Mesendoderm (in vitro differentiated cells): ENCODE data around the gene MSANTD3.

ENCODE experiments used
- DNase-seq: peaks from one replicate; pipeline ENCODE4 v3.0.0; 2013
- H2AK5ac ChIP-seq: 2 replicates; pipeline ENCODE4 v1.6.1; 2013; ENCODE audit warnings: low read length, inconsistent platforms
- H2BK120ac ChIP-seq: 2 replicates; pipeline ENCODE4 v1.6.1; 2013; ENCODE audit warnings: low read depth, mild to moderate bottlenecking, low read length, moderate library complexity, mixed read lengths
- H2BK15ac ChIP-seq: replicated peaks from 2 replicates; pipeline ENCODE4 v1.6.1; 2013; ENCODE audit warnings: low read depth, mild to moderate bottlenecking, moderate library complexity
- H2BK5ac ChIP-seq: 2 replicates; pipeline ENCODE4 v1.6.1; 2013; ENCODE audit warnings: low read length, inconsistent platforms
- H3K18ac ChIP-seq: 2 replicates; pipeline ENCODE4 v1.6.1; 2013; ENCODE audit warnings: mild to moderate bottlenecking, low read length, mixed read lengths
- H3K23ac ChIP-seq: one replicate; pipeline ENCODE4 v1.6.1; 2013; ENCODE audit warnings: low read length
- H3K27ac ChIP-seq: 2 replicates; pipeline ENCODE4 v1.5.1; 2013; ENCODE audit warnings: low read depth, mild to moderate bottlenecking, inconsistent platforms, low read length, moderate library complexity
- H3K27me3 ChIP-seq: 2 replicates; pipeline ENCODE4 v1.6.1; 2013; ENCODE audit warnings: low read length, control low read depth, mild to moderate bottlenecking, inconsistent platforms; ENCODE audit not compliant: insufficient read depth, poor library complexity
- H3K36me3 ChIP-seq: 2 replicates; pipeline ENCODE4 v1.6.1; 2013; ENCODE audit warnings: low read length, inconsistent platforms; ENCODE audit not compliant: control insufficient read depth, insufficient read depth
- H3K4ac ChIP-seq: one replicate; pipeline ENCODE4 v1.6.1; 2013; ENCODE audit warnings: low read depth, mild to moderate bottlenecking, low read length, moderate library complexity
- H3K4me1 ChIP-seq: 2 replicates; pipeline ENCODE4 v1.6.1; 2013; ENCODE audit warnings: low read depth, low read length, inconsistent platforms; ENCODE audit not compliant: control insufficient read depth
- H3K4me2 ChIP-seq: 2 replicates; pipeline ENCODE4 v1.6.1; 2013; ENCODE audit warnings: low read length
- H3K4me3 ChIP-seq: 2 replicates; pipeline ENCODE4 v1.5.1; 2013; ENCODE audit warnings: mild to moderate bottlenecking, low read length
- H3K56ac ChIP-seq: one replicate; pipeline ENCODE4 v1.6.1; 2013; ENCODE audit warnings: low read length
- H3K79me1 ChIP-seq: 2 replicates; pipeline ENCODE4 v1.6.1; 2013; ENCODE audit warnings: low read length, inconsistent platforms
- H3K79me2 ChIP-seq: 2 replicates; pipeline ENCODE4 v1.6.1; 2013; ENCODE audit warnings: mild to moderate bottlenecking, low read length; ENCODE audit not compliant: control insufficient read depth, insufficient read depth
- H3K9ac ChIP-seq: 2 replicates; pipeline ENCODE4 v1.6.1; 2013; ENCODE audit warnings: low read length, inconsistent platforms
- H4K5ac ChIP-seq: one replicate; pipeline ENCODE4 v1.6.1; 2013; ENCODE audit warnings: low read length
- H4K8ac ChIP-seq: one replicate; pipeline ENCODE4 v1.6.1; 2013; ENCODE audit warnings: low read depth, mild to moderate bottlenecking, control low read depth, low read length, moderate library complexity
- WGBS: extraction: QIAGEN DNeasy Blood & Tissue Kit; methylation state at CpG from one replicate; pipeline ENCODE4 v1.1.7; 2013; ENCODE audit warnings: low lambda C conversion rate, missing lambda C conversion rate; ENCODE audit not compliant: insufficient coverage; ENCODE audit errors: extremely low coverage; 5-methylcytosine and 5-hydroxymethylcytosine counted together

Gene MSANTD3

DNA sequence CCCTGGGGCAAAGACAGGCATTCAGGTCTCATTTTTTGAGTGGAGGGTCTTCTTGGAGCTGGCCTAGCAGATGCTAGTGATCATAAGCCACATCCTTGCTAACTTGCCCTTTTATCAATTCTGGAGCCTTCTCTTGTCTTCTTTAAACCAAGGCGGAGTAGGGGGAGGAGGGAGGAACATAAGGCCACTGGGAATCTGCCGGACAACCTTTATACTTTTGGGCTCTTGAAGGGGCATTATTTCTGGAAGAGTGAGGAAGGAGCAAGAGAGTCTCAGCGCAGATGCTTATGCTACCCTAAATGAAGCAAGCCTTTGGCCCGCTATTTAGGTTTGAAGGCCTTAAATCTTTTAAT is 48.0 kb downstream of the MSANTD3 start:
- peak overlapping the region; percentile 94 for H3K9ac ChIP-seq
- no peak overlapping the region for H3K23ac ChIP-seq
- peak overlapping the region; percentile 91 for H3K56ac ChIP-seq
- no peak overlapping the region for H2BK5ac ChIP-seq
- H3K27ac ChIP-seq, result no peak overlapping the region
- H3K4ac ChIP-seq, result no peak overlapping the region
- H3K4me1 ChIP-seq, result peaks cover 2% of the 10 kb centered on the region
- no peak overlapping the region for H2BK15ac ChIP-seq
- no peak for DNase-seq
- WGBS, result no CpG with 5 or more reads among the region's 4 CpGs
- H2BK120ac ChIP-seq, result no peak overlapping the region
- H4K5ac ChIP-seq, result no peak overlapping the region
- peak overlapping the region; percentile 96 for H3K4me2 ChIP-seq
- H3K27me3 ChIP-seq, result no peaks in the 10 kb centered on the region
- H3K79me1 ChIP-seq, result peaks cover 8% of the 10 kb centered on the region
- no peak overlapping the region for H3K18ac ChIP-seq
- H3K79me2 ChIP-seq, result peaks cover 54% of the 10 kb centered on the region
- no peak overlapping the region for H4K8ac ChIP-seq
- no peaks in the 10 kb centered on the region for H3K36me3 ChIP-seq
- no peak overlapping the region for H2AK5ac ChIP-seq
- peak overlapping the region; percentile 62 for H3K4me3 ChIP-seq

GRCh38 chr9:100477241-100477640 is 50.3 kb downstream of the MSANTD3 start:
- Histone ChIP-seq H3K4me1 (peaks cover 2% of the 10 kb centered on the region), H3K36me3 (no peaks in the 10 kb centered on the region), H3K9ac (no peak overlapping the region), H3K56ac (no peak overlapping the region), H3K18ac (no peak overlapping the region), H2BK15ac (no peak overlapping the region), H2AK5ac (no peak overlapping the region), H3K79me2 (peaks cover 72% of the 10 kb centered on the region), H2BK5ac (no peak overlapping the region), H3K23ac (no peak overlapping the region), H3K4ac (no peak overlapping the region), H2BK120ac (no peak overlapping the region), H3K27ac (no peak overlapping the region), H4K8ac (no peak overlapping the region), H3K4me2 (no peak overlapping the region), H3K79me1 (peaks cover 11% of the 10 kb centered on the region), H3K4me3 (no peak overlapping the region), H3K27me3 (no peaks in the 10 kb centered on the region), H4K5ac (no peak overlapping the region)
- no peak for DNase-seq
- WGBS, result no CpG with 5 or more reads among the region's 4 CpGs

DNA sequence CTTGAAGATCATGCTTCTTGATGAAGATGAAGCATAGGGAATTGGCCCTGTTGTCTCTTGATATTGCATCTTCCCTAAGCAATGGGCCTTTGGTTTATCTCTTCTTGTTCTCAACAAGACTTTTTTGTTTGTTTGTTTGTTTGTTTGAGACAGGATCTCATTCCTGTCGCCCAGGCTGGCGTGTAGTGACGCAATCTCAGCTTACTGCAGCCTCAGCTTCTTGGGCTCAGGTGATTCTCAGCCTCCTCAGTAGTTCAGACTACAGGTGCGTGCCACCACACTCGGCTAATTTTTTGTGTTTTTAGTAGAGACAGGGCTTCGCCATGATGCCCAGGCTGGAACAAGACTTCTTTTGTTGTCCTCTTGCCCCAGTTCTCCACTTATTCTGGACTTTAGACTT is 51.2 kb downstream of the MSANTD3 start:
- DNase-seq, result no peak
- Histone ChIP-seq H3K4me2 (no peak overlapping the region), H3K4me1 (no peaks in the 10 kb centered on the region), H3K36me3 (no peaks in the 10 kb centered on the region), H3K79me2 (peaks cover 77% of the 10 kb centered on the region), H3K23ac (no peak overlapping the region), H3K56ac (no peak overlapping the region), H2BK120ac (no peak overlapping the region), H2BK15ac (no peak overlapping the region), H2BK5ac (no peak overlapping the region), H4K8ac (no peak overlapping the region), H4K5ac (no peak overlapping the region), H3K79me1 (peaks cover 14% of the 10 kb centered on the region), H3K27me3 (no peaks in the 10 kb centered on the region), H3K27ac (no peak overlapping the region), H2AK5ac (no peak overlapping the region), H3K4me3 (no peak overlapping the region), H3K4ac (no peak overlapping the region), H3K18ac (no peak overlapping the region), H3K9ac (no peak overlapping the region)
- WGBS, result no CpG with 5 or more reads among the region's 6 CpGs

GRCh38 chr9:100479820-100480219 is 52.9 kb downstream of the MSANTD3 start:
- no peaks in the 10 kb centered on the region for H3K36me3 ChIP-seq
- H3K23ac ChIP-seq, result no peak overlapping the region
- H2BK120ac ChIP-seq, result no peak overlapping the region
- DNase-seq, result no peak
- H2AK5ac ChIP-seq, result no peak overlapping the region
- no peak overlapping the region for H2BK5ac ChIP-seq
- no peak overlapping the region for H3K4me3 ChIP-seq
- WGBS, result no CpG with 5 or more reads among the region's 2 CpGs
- H3K4me2 ChIP-seq, result no peak overlapping the region
- H3K79me2 ChIP-seq, result peaks cover 69% of the 10 kb centered on the region
- no peak overlapping the region for H3K4ac ChIP-seq
- no peak overlapping the region for H3K27ac ChIP-seq
- H3K56ac ChIP-seq, result no peak overlapping the region
- H4K8ac ChIP-seq, result no peak overlapping the region
- no peaks in the 10 kb centered on the region for H3K4me1 ChIP-seq
- no peaks in the 10 kb centered on the region for H3K27me3 ChIP-seq
- no peak overlapping the region for H2BK15ac ChIP-seq
- H3K18ac ChIP-seq, result no peak overlapping the region
- H3K9ac ChIP-seq, result no peak overlapping the region
- no peak overlapping the region for H4K5ac ChIP-seq
- peaks cover 14% of the 10 kb centered on the region for H3K79me1 ChIP-seq

DNA sequence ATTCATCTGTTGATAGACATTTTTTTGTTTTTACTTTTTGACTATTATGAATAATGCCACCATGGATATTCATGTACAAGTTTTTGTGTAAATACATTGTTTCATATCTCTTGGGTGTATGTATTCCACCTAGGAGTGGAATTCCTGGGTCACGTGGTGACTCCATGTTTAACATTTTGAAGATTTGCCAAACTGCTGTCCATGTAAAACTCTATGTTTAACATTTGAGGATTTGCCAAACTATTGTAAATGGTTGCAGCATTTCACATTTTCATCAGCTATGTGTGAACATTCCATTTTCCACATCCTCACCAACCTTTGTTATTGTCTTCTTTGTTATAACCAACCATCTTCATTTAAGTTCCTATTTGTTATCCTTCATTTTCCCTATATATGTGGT is 58.3 kb downstream of the MSANTD3 start:
- Histone ChIP-seq H3K27me3 (no peaks in the 10 kb centered on the region), H4K8ac (no peak overlapping the region), H3K79me2 (peaks cover 50% of the 10 kb centered on the region), H2AK5ac (no peak overlapping the region), H3K9ac (no peak overlapping the region), H3K36me3 (no peaks in the 10 kb centered on the region), H3K4me2 (no peak overlapping the region), H3K4me1 (no peaks in the 10 kb centered on the region), H3K79me1 (peaks cover 10% of the 10 kb centered on the region), H3K23ac (no peak overlapping the region), H3K4me3 (no peak overlapping the region), H3K4ac (no peak overlapping the region), H2BK120ac (no peak overlapping the region), H4K5ac (no peak overlapping the region), H3K18ac (no peak overlapping the region), H3K27ac (no peak overlapping the region), H2BK15ac (no peak overlapping the region), H3K56ac (no peak overlapping the region), H2BK5ac (no peak overlapping the region)
- no peak for DNase-seq
- WGBS, result no CpG with 5 or more reads among the region's 1 CpG

- Histone ChIP-seq H3K9ac (no peak overlapping the region), H3K4me2 (no peak overlapping the region), H3K27ac (no peak overlapping the region), H3K4me1 (no peaks in the 10 kb centered on the region), H2BK5ac (no peak overlapping the region), H3K27me3 (no peaks in the 10 kb centered on the region), H4K5ac (no peak overlapping the region), H3K36me3 (no peaks in the 10 kb centered on the region), H3K79me1 (peaks cover 6% of the 10 kb centered on the region), H2AK5ac (no peak overlapping the region), H3K79me2 (peaks cover 44% of the 10 kb centered on the region), H3K4me3 (no peak overlapping the region), H2BK120ac (no peak overlapping the region), H3K18ac (no peak overlapping the region), H3K56ac (no peak overlapping the region), H2BK15ac (no peak overlapping the region), H3K23ac (no peak overlapping the region), H3K4ac (no peak overlapping the region), H4K8ac (no peak overlapping the region)
- WGBS, result no CpG with 5 or more reads among the region's 10 CpGs
- no peak for DNase-seq
Observed at GRCh38 chr9:100486479-100487176, 59.7 kb downstream of the MSANTD3 start.
